Measurements from ENCODE around the gene ABTB1.

The ABTB1 gene

GRCh38 chr3:127672429-127673190 lies at the start of gene ABTB1:
Gene ABTB1 (plus strand): TSS chr3:127672952. CDS start chr3:127673026, 74 bp downstream.
- peak; percentile 83 for DNase-seq (ENCODE audit: low read depth)

GRCh38 chr3:127624063-127624462 lies 48.7 kb upstream of the ABTB1 start:
- DNase-seq (ENCODE audit: low read depth), result no peak

- DNase-seq (ENCODE audit: low read depth), result no peak
Observed at GRCh38 chr3:127625821-127626220, 46.9 kb upstream of the ABTB1 start.

GRCh38 chr3:127628426-127628787 lies 44.3 kb upstream of the ABTB1 start:
- no peak for DNase-seq (ENCODE audit: low read depth)

GRCh38 chr3:127628788-127629466 lies 43.8 kb upstream of the ABTB1 start, which contains the start of gene PODXL2:
Gene PODXL2 (plus strand): TSS chr3:127629185. CDS start chr3:127629220, 35 bp downstream.
- DNase-seq (ENCODE audit: low read depth), result peak; percentile 67

GRCh38 chr3:127629467-127630403 lies 43.0 kb upstream of the ABTB1 start:
- no peak for DNase-seq (ENCODE audit: low read depth)

GRCh38 chr3:127630811-127631714 lies 41.7 kb upstream of the ABTB1 start:
- no peak for DNase-seq (ENCODE audit: low read depth)

- no peak for DNase-seq (ENCODE audit: low read depth)
Observed at GRCh38 chr3:127632035-127632820, 40.5 kb upstream of the ABTB1 start.

GRCh38 chr3:127634653-127635052 lies 38.1 kb upstream of the ABTB1 start:
- DNase-seq (ENCODE audit: low read depth), result no peak

GRCh38 chr3:127637546-127637945 lies 35.2 kb upstream of the ABTB1 start:
- DNase-seq (ENCODE audit: low read depth), result no peak

GRCh38 chr3:127637971-127638370 lies 34.8 kb upstream of the ABTB1 start:
- no peak for DNase-seq (ENCODE audit: low read depth)

- peak; percentile 80 for DNase-seq (ENCODE audit: low read depth)
Observed at GRCh38 chr3:127639173-127640041, 33.3 kb upstream of the ABTB1 start.

GRCh38 chr3:127640042-127640355 lies 32.8 kb upstream of the ABTB1 start:
- DNase-seq (ENCODE audit: low read depth), result no peak

- no peak for DNase-seq (ENCODE audit: low read depth)
Observed at GRCh38 chr3:127644641-127645370, 27.9 kb upstream of the ABTB1 start.

GRCh38 chr3:127645371-127646015 lies 27.3 kb upstream of the ABTB1 start:
- no peak for DNase-seq (ENCODE audit: low read depth)

GRCh38 chr3:127646501-127647046 lies 26.2 kb upstream of the ABTB1 start:
- no peak for DNase-seq (ENCODE audit: low read depth)

GRCh38 chr3:127647166-127647844 lies 25.4 kb upstream of the ABTB1 start:
- no peak for DNase-seq (ENCODE audit: low read depth)

GRCh38 chr3:127647845-127648204 lies 24.9 kb upstream of the ABTB1 start:
- no peak for DNase-seq (ENCODE audit: low read depth)

Measured in EH (cell line).